ENCODE results near the gene MCRIP1.
"Not testable (repeated sequence)": the region's sequence is repeated elsewhere in the genome, so short reads cannot be mapped to it uniquely, and the experiment has no call there.

MCRIP1 gene

DNA sequence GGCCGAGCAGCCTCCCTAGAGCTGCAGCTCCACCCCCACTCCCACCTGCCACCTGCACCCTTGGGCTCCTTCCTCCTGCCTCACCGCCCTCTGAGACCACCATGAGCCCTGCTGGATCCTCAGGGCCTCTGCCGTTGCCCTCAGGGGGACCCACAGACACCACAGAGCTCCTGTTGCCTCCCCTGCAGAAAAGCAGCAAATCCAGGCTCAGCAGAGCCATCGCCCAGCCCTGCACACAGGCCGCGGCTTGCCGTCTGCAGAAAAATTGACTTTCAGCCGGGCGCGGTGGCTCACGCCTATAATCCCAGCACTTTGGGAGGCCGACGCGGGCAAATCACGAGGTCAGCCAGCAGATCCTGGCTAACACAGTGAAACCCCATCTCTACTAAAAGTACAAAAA is 8.8 kb upstream of the MCRIP1 start:
- DNase-seq (ENCODE audit: low read depth in 1 of 2, low spot score in 1 of 2): no peak

DNA sequence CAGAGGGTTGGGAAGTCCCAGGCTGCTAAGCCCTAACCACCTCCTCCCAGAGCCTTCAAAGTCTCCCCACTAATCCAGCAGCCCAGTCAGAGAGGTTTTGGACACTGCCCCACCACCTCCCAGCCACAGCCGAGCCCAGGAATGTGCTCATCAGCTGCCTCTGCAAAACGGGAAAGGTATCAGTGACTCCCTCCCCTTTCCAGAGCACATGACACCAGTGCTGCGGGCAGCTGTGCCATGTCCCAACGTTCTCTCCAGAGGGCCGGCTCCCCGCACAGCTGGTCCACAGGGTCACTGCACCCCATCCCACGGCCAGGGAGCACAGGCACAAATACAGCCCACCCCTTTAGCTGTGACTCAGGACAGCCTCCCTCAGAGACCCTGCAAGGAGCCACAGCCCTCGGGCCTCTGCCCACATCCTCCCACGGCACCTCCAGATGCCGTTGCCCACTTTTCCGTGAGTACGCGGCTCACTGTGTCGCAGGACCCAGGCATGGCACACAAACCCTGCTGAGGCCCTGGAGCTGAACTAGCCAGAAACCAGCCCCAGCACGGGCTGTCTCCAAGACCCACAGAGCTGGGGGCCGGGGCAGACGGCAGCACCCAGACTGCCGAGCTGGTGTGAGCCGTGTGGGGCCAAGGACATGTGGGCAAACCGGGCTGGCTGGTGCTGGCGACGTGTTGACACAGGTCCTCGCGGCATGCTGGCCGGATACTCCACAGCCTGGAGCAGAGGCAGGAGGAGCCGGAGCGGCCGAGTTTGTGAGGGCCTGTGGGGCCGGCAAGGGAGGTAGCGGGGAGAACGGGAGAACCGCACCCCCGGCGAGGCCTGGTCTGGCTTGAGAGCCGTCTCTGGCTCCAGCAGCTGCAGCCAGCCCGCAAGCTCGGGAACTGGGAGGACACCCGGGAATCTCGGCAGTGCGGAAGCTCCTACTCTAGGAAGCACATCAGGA is 8.0 kb upstream of the MCRIP1 start:
- DNase-seq (ENCODE audit: low read depth in 1 of 2, low spot score in 1 of 2): no peak

- DNase-seq (ENCODE audit: low read depth in 1 of 2, low spot score in 1 of 2): not testable (repeated sequence)
These were observed 7.0 kb upstream of the MCRIP1 start for GRCh38 chr17:81840059-81840458.

DNA sequence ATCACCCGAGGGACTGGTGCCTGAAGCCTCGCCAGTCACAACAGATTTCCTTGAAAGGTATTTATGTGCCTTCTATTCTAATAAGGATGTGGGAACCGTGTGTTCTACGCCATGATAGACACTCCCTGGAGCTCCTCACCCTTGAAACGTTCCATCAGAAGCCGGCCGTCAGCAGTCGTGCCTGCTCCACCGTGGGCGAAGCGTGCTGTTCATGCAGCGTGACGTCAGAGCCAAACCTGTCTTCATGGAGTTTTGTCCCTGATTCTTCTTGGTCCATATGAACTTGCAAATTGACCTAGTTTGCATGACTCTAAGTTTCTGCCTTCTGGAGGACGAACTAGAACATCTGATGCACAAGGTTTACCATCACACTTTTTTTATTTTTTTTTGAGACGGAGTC is 6.2 kb upstream of the MCRIP1 start:
- DNase-seq (ENCODE audit: low read depth in 1 of 2, low spot score in 1 of 2): no peak

GRCh38 chr17:81838753-81839255 is 5.7 kb upstream of the MCRIP1 start:
- no peak for DNase-seq (ENCODE audit: low read depth in 1 of 2, low spot score in 1 of 2)

- DNase-seq (ENCODE audit: low read depth in 1 of 2, low spot score in 1 of 2): no peak
These were observed 4.5 kb upstream of the MCRIP1 start for GRCh38 chr17:81837641-81838040.

DNA sequence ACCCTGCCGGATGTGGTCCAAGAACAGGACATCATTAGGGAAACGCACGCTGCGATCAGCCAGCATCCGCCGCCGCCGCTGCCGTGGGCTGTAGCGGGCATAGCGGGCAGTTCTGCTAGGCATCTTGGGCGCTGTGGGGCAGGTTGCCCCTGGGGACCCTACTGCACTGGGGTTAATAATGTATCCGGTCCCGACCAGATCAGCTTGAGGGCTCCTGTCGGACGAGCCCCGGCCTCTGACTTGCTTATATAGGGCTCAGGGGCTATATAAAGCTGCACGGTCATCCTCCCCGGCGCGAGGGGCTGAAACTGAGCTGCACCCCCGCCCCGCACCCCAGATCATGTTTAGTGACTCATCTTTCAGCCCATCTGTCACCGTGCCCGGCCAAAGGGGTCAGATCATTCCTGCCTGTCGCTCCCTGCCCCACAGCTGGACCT is 1.8 kb upstream of the MCRIP1 start, which contains the start of gene PPP1R27:
Gene PPP1R27 (minus strand): TSS at position 220 of the 437 bp plus-strand sequence. CDS start 97 bp downstream, at position 123.
- DNase-seq (ENCODE audit: low read depth in 1 of 2, low spot score in 1 of 2): no peak

- no peak for DNase-seq (ENCODE audit: low read depth in 1 of 2, low spot score in 1 of 2)
These were observed 1.1 kb upstream of the MCRIP1 start for GRCh38 chr17:81833921-81834830.

DNA sequence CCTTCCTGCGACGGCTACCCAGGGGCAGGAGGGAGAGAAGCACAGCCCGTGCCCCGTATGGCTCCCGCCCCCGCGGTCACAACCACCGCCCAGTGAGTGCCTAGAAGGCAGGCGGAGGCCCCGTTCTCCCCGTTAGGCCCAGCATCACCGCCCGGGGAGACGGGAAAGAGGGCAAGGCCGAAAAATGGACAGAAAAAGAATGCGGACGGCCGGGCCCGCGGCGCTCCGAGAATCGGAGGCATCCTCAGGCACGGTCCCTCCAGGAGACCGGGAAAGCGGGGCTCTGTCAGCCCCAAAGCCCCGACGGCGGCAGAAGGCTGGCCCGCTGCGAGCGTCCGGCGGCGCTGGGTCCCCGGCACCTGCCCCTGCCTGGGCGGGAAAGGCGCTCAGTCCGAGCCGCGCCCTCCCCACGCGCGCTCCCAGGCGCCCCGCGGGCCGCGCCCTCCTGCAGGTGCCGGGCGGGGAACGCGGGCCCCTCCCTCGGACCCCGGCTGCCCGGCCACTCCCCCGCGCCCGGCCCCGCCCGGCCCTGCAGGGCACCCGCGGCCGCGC is 407 bp downstream of the MCRIP1 start:
- peak in 1 of 2 donors; percentile 23 for DNase-seq (ENCODE audit: low read depth in 1 of 2, low spot score in 1 of 2)

GRCh38 chr17:81831957-81832607 is 1.0 kb downstream of the MCRIP1 start:
- DNase-seq (ENCODE audit: low read depth in 1 of 2, low spot score in 1 of 2): peak; percentile 28 to 38

- peak in 1 of 2 donors; percentile 6 for DNase-seq (ENCODE audit: low read depth in 1 of 2, low spot score in 1 of 2)
These were observed 1.5 kb downstream of the MCRIP1 start for GRCh38 chr17:81831563-81831956.

- DNase-seq (ENCODE audit: low read depth in 1 of 2, low spot score in 1 of 2): no peak
These were observed 3.2 kb downstream of the MCRIP1 start for GRCh38 chr17:81829858-81830257.

GRCh38 chr17:81828656-81829055 is 4.4 kb downstream of the MCRIP1 start:
- no peak for DNase-seq (ENCODE audit: low read depth in 1 of 2, low spot score in 1 of 2)

DNA sequence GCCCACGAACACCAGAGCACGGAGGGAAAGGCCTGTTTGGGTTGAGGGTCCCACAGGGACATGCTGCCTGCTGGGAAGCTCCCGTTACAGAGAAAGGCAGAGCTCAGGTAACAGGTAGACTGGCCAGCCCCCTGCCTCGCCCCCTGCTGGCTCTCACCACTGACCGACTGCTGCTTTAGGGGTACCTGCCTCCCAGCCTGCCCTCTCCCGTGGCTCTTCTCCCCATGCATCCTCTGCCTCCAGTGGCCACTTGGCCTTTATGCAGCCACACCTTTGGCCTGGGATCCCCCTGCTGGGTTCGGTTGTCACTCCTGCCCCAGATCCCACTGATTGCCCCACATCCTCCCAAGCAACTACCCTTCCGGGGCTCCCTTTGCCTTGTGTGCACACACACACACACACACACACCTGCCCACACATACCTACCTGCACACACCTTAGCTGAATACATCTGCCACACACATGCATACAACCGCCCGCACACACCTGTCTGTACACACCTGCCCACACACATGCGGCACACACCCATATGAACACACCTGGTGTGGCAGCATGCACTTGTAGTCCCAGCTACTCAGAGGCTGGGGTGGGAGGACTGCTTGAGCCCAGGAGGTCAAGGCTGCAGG is 7.1 kb downstream of the MCRIP1 start:
- no peak for DNase-seq (ENCODE audit: low read depth in 1 of 2, low spot score in 1 of 2)

- DNase-seq (ENCODE audit: low read depth in 1 of 2, low spot score in 1 of 2): no peak
These were observed 8.5 kb downstream of the MCRIP1 start for GRCh38 chr17:81824595-81824994.

- DNase-seq (ENCODE audit: low read depth in 1 of 2, low spot score in 1 of 2): no peak
These were observed 9.1 kb downstream of the MCRIP1 start for GRCh38 chr17:81823820-81824550.

DNA sequence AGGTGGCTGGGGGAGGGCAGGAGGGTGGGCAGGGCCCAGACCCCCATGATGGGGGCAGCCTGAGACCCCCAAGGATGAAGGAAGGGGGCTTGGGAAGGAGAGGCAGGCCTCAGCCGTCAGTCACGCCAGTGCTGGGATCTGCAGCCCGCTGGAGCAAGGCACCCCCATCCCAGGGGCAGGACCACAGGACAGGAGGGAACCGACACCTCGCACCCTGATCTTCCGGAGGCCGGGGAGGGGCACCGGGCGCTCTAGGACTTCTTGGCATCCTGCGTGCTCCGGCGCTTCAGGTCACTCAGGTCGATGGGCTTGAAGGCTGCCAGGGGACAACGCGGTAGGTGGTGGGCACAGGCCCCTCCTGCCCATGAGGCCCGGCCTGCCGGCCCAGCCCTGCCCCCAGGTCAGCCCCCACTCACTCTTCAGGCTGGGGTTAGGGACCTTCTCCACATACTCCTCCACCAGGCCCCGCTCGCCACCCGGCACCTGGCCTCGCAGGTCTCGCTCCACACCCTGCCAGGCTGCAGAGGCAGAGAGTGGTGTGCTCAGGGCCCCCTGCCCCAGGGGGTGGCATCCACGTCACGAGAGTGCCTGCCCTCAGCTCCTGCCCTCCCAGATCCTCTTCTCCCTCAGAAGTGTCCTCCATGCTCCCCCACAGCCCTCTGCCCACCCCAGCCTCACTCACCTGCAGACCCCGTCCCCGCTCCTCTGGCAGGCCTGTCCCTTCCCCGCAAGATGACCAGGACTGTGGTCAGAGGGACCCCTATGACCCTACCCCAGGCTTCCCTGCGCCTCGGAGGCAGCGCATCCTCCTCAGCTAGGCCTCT is 9.9 kb downstream of the MCRIP1 start:
- DNase-seq (ENCODE audit: low read depth in 1 of 2, low spot score in 1 of 2): no peak

GRCh38 chr17:81822312-81822637 is 10.8 kb downstream of the MCRIP1 start:
- no peak for DNase-seq (ENCODE audit: low read depth in 1 of 2, low spot score in 1 of 2)

Measured in activated CD4-positive, alpha-beta T cell treated with anti-CD3 and anti-CD28 coated beads, Interleukin-2, amount 50 U/mL, for 24 hours (primary cell).